D341Med (cell line): ENCODE results near the gene SLC16A12.
"Not testable (repeated sequence)": the region's sequence is repeated elsewhere in the genome, so short reads cannot be mapped to it uniquely, and the experiment has no call there.

Source experiments
- DNase-seq: peaks from one replicate; pipeline ENCODE4 v3.0.0; 2012; ENCODE audit warnings: low spot score

Gene SLC16A12

GRCh38 chr10:89416465-89416864 lies 118.9 kb downstream of the SLC16A12 start:
- no peak for DNase-seq

- peak; percentile 55 for DNase-seq
Measured at GRCh38 chr10:89414879-89415821, 120.2 kb downstream of the SLC16A12 start.

DNA sequence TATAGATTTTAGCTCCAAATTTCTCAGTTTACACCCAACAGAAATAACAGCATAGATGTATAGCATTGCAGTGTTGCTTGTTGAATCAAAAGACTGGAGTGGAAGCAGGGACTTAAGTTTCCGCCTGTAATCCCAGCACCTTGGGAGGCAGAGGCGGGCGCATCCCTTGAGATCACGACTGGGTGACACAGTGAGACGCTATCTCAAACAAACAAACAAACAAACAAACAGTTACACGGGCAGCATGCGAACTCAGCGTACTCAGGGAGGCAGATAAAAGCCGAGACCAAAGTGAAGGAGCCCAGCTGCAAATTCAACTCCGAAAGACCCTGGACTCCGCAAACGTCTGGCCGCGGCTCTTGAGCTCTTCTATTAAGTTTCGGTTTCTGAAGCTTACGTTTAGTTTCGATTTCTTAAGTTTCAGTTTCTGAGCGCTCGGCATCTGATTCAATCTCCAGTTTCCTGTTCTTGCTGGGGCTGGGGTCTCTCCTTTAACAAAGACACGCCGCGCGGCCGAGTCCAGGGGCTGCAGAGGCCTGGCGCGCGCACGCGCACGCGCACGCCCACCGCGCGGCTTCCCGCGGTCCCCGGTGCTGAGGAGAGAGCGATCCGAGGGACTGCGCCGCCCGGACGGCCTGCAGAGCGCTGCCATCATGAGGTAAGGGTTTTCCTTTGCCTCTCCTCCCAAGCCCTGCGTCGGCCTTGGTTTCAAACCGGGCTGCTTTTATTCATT lies 121.1 kb downstream of the SLC16A12 start, which contains the start of gene IFIT5:
Gene IFIT5 (plus strand): TSS at position 423 of the 733 bp plus-strand sequence. CDS start 231 bp downstream, at position 654.
- DNase-seq: peak; percentile 80

DNA sequence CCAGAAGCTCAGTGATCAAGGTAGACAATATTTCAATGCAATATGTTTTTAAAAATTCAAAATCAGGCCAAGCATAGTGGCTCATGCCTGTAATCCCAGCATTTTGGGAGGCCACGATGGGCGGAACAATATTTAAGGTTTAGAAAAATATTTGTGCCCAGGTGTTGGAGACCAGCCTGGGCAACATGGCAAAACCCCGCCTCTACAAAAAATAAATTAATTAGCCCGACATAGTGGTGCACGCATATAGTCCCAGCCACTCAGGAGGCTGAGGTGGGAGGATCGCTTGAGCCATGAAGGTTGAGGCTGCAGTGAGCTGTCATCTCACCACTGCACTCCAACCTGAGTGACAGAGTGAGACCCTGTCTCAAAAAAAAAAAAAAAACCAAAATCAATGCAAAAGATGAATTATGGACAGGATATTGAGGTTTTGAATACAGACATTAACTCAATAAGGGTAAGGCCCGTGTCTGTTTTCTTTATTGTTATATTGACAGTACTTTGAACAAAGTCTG lies 121.9 kb downstream of the SLC16A12 start:
- no peak for DNase-seq

DNA sequence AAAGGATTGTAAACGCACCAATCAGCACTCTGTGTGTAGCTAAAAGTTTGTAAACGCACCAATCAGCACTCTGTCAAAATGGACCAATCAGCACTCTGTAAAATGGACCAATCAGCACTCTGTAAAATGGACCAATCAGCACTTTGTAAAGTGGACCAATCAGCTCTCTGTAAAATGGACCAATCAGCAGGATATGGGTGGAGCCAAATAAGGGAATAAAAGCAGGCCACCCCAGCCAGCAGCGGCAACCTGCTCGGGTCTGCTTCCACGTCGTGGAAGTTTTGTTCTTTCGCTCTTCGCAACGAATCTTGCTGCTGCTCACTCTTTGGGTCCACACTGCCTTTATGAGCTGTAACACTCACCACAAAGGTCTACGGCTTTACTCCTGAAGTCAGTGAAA lies 123.1 kb downstream of the SLC16A12 start:
- not testable (repeated sequence) for DNase-seq

DNA sequence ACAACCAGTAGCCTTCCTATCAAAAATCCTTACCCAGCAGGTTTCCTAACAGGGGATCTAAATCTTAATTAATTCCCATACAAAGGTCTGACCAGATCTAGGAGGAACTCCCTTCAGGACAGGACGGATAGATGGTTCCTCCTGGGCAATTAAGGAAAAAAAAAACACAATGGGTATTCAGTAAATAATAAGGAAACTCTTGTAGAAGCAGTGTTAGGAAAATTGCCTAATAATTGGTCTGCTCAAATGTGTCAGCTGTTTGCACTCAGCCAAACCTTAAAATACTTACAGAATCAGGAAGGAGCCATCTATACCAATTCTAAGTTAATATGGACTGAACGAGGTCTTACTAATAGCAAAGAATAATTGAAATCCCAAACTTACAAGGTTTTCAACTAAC lies 124.3 kb downstream of the SLC16A12 start:
- not testable (repeated sequence) for DNase-seq

GRCh38 chr10:89410551-89410950 lies 124.8 kb downstream of the SLC16A12 start:
- not testable (repeated sequence) for DNase-seq

GRCh38 chr10:89409282-89409681 lies 126.1 kb downstream of the SLC16A12 start:
- DNase-seq: not testable (repeated sequence)

DNA sequence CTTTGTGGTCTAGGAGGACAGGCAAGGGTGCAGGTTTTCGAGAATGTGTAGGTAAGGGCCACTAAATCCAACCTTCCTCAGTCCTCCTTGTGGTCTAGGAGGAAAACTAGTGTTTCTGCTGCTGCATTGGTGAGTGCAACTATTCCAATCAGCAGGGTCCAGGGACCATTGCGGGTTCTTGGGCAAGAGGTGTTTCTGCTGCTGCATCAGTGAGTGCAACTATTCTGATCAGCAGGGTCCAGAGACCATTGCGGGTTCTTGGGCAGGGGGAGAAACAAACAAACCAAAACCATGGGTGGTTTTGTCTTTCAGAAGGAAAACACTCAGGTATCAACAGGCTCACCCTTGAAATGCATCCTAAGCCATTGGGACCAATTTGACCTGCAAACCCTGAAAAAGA lies 127.6 kb downstream of the SLC16A12 start:
- DNase-seq: not testable (repeated sequence)

DNA sequence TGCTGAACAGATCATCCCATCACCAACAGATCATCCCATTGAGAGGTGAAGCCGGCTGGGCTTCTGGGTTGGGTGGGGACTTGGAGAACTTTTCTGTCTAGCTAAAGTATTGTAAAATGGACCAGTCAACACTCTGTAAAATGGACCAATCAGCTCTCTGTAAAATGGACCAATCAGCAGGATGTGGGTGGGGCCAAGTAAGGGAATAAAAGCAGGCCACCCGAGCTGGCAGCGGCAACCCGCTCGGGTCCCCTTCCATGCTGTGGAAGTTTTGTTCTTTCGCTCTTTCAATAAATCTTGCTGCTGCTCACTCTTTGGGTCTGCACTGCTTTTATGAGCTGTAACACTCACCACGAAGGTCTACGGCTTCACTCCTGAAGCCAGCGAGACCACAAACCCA lies 129.2 kb downstream of the SLC16A12 start:
- DNase-seq: not testable (repeated sequence)

DNA sequence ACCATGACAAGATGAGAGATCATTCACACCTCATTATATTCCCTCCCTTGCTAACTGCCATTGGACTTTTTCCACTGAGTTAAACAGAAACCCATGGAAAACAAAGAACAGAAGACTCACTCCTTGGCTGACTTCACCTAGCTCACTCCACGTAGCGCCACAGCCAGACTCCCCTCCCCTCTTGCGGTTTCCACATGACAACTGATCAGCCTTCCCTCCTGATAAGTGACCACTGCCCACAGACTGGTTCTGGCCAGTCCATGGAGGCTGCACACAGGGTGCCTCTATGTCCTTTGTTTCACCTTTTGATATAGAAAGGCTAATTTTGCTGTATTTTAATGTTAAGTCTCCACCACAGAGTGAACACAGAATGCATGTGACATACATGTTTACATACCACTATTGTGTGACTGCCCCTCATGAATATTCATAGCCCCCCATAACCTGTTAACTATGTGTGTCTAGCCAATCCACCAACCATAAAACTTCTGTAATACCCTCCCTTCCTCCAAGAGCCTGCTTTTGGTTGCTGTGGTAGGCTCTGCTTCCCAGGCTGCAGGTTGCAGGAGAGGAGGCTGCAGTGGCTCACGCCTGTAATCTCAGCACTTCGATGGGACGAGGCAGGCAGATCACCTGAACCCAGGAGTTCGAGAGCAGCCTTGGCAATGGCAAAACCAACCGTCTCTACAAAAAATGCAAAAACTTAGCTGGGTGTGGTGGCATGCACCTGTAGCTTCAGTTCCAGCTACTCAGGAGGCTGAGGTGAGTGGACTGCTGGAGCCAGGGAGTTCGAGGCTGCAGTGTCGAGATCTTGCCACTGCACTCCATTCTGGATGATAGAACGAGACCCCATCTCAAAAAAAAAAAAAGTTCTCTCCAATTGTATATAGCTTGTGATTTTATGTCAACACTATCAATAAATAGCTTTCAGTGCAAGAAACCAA lies 131.0 kb downstream of the SLC16A12 start:
- no peak for DNase-seq

DNA sequence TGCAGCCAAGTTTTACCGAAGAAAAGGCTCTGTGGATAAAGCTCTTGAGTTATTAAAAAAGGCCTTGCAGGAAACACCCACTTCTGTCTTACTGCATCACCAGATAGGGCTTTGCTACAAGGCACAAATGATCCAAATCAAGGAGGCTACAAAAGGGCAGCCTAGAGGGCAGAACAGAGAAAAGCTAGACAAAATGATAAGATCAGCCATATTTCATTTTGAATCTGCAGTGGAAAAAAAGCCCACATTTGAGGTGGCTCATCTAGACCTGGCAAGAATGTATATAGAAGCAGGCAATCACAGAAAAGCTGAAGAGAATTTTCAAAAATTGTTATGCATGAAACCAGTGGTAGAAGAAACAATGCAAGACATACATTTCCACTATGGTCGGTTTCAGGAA lies 132.4 kb downstream of the SLC16A12 start:
- DNase-seq: no peak

DNA sequence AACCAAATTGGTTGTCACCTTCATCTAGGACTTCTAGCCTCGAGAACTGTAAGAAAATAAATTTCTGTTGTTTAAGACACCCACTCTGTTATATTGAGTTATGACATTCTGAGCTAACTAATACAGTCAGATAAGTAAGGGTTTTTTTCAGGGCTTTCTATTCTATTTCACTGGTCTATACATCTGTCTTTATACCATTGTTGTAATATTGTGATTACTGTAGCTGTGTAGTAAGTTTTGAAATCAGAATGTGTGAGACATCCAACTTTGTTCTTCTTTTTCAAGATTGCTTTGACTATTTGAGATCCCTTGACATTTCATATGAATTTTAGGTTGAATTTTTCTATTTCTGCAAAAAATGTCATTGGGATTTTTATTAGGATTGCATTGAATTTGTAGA lies 135.4 kb downstream of the SLC16A12 start:
- no peak for DNase-seq

DNA sequence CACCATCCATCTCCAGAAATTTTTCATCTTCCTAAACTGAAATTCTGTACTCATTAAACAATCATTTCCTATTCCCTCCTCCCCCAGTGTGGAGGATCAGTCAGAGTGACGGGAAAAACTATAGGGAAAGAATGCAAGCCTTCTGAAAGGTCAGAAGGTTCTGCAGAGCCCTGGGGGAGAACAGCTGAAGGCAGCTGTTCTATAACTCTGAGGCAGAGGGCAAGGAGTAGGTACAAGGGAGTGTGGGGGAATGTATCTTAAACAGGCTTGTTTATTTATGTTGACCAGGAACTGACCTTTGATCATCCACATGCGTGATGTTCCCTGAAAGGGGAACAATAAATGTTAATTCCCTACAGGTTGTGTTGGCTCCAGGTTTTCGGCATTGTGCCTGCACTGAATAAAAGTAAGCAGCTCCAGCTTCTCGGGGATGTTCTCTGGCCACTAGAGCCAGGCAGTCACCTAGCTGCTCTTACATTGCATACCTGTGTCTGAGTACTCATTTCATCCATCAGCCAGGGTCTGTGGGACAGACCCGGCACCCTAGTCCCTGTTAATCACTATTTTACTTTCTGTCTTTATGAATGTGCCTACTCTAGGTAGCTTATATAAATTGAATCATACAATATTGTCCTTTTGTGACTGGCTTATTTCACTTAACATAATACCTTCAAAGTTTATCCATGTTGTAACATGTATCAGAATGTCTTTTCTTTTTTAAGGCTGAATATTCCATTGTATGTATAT lies 137.2 kb downstream of the SLC16A12 start:
- no peak for DNase-seq

DNA sequence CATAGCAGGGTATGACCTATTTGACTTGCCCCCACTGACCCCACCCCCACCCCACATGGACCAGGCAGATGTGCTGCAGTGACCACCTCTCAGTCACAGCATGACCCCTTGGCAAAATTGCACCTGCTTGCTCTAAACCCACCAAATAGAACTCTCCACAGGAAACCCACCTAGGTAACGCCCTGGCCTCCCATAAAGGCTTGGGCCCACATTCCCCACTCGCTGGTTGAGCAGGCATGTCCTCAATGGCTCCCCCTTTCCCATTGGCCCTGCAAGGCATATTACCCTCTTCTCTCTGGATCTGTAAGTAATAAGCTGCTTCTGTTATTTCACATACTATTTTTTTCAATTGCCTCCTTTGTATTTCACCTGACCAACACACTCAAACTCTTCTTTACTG lies 140.3 kb downstream of the SLC16A12 start:
- no peak for DNase-seq

GRCh38 chr10:89393898-89394297 lies 141.5 kb downstream of the SLC16A12 start:
- DNase-seq: no peak

GRCh38 chr10:89392974-89393373 lies 142.4 kb downstream of the SLC16A12 start:
- DNase-seq: no peak

DNA sequence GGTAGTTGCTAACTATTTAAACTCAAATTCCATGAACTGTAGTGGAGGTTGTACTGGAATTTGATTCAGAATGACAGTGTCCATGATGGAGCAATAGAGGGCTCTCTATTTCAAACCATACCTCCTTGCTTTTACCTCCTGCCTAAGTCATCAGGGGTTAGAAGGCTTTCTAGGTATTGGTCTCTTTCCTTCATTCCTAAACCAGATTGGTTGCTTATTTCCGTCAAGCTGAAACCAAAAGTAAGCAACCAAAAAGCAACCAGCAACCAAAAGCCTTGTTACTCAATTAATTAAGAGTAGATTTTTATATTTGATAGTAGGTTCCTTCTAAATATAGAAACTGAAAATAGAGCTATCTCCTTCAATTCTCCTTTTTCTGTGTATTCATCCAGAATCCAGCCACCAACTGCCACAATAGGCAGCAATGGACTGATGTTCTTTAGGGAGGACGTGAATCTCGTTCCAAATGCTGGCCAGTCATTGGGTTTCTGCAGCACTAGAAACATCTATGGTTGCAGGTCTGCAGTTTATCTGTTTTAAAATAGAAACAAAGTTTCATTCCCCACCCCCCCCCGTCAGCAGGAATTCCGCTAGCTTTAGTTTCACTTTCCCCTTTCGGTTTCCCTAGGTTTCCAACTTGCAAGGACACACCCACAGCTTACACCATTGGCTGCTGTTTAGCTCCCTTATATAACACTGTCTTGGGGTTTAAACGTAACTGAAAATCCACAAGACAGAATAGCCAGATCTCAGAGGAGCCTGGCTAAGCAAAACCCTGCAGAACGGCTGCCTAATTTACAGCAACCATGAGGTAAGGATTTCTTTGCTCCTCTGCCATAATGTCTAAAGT lies 143.3 kb downstream of the SLC16A12 start, which contains the start of gene IFIT1:
Gene IFIT1 (plus strand): TSS at position 717 of the 850 bp plus-strand sequence. CDS start 90 bp downstream, at position 807.
- peak; percentile 19 for DNase-seq

DNA sequence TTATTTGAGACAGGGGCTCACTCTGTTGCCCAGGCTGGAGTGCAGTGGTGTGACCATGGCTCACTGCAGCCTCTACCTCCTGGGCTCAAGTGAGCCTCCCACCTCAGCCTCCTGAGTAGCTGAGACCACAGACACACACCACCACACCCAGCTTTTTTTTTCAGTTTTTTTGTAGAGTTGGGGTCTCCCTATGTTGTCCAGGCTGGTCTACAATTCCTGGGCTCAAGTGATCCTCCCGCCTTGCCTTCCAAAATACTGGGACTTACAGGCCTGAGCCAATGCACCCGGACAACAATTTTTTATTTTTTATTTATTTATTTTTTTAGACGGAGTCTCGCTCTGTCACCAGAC lies 144.2 kb downstream of the SLC16A12 start:
- not testable (repeated sequence) for DNase-seq
